MM.1S (cell line): ENCODE measurements around the gene EFCAB6.

Experiments
- DNase-seq: peaks from one replicate; pipeline ENCODE4 v3.0.0-alpha.2; 2015
- H2AFZ ChIP-seq: fragments of 300-600 bp; sonication (generic); 2 replicates; pipeline ENCODE4 v1.6.0; 2016; ENCODE audit warnings: antibody characterized with exemption, low read length
- H3F3A ChIP-seq: fragments of 300-600 bp; sonication (generic); 2 replicates; pipeline ENCODE4 v1.6.1; 2016; ENCODE audit warnings: mild to moderate bottlenecking, antibody characterized with exemption, low read length, moderate library complexity, mixed read lengths; ENCODE audit not compliant: insufficient read depth
- H3K27ac ChIP-seq: fragments of 300-600 bp; sonication (generic); 2 replicates; pipeline ENCODE4 v1.5.1; 2016; ENCODE audit warnings: mild to moderate bottlenecking, low read length
- H3K27me3 ChIP-seq: fragments of 300-600 bp; sonication (generic); replicated peaks from 2 replicates; pipeline ENCODE4 v1.6.0; 2016; ENCODE audit warnings: low read length; ENCODE audit not compliant: insufficient read depth
- H3K36me3 ChIP-seq: fragments of 300-600 bp; sonication (generic); replicated peaks from 2 replicates; pipeline ENCODE4 v1.6.1; 2016; ENCODE audit warnings: mild to moderate bottlenecking, low read length, mixed read lengths; ENCODE audit not compliant: insufficient read depth
- H3K4me1 ChIP-seq: fragments of 300-600 bp; sonication (generic); 2 replicates; pipeline ENCODE4 v1.6.1; 2016; ENCODE audit warnings: low read length, mixed read lengths
- H3K4me2 ChIP-seq: fragments of 300-600 bp; sonication (generic); 2 replicates; pipeline ENCODE4 v1.6.0; 2016; ENCODE audit warnings: low read depth, low read length
- H3K4me3 ChIP-seq: fragments of 300-600 bp; sonication (generic); 2 replicates; pipeline ENCODE4 v1.5.1; 2016; ENCODE audit warnings: low read length, mixed read lengths
- H3K79me2 ChIP-seq: fragments of 300-600 bp; sonication (generic); 2 replicates; pipeline ENCODE4 v1.6.1; 2016; ENCODE audit warnings: mixed run types, low read length, mixed read lengths
- H3K9ac ChIP-seq: fragments of 300-600 bp; sonication (generic); 2 replicates; pipeline ENCODE4 v1.6.1; 2016; ENCODE audit warnings: low read length, mixed read lengths
- H3K9me2 ChIP-seq: fragments of 300-600 bp; sonication (generic); replicated peaks from 2 replicates; pipeline ENCODE4 v1.6.1; 2016; ENCODE audit warnings: mild to moderate bottlenecking, low read length, mixed read lengths; ENCODE audit not compliant: insufficient read depth
- H3K9me3 ChIP-seq: fragments of 300-600 bp; sonication (generic); replicated peaks from 2 replicates; pipeline ENCODE4 v1.6.1; 2016; ENCODE audit warnings: mild to moderate bottlenecking, low read length, mixed read lengths; ENCODE audit not compliant: insufficient read depth
- H4K20me1 ChIP-seq: fragments of 300-600 bp; sonication (generic); 2 replicates; pipeline ENCODE4 v1.6.1; 2016; ENCODE audit warnings: mild to moderate bottlenecking, low read length, moderate library complexity, mixed read lengths; ENCODE audit not compliant: insufficient read depth
- EZH2 ChIP-seq: fragments of 300-600 bp; sonication (generic); optimal IDR thresholded peaks from 2 replicates; pipeline ENCODE3; 2017; ENCODE audit warnings: low read depth, mild to moderate bottlenecking, antibody characterized with exemption, low read length, mixed read lengths
- EZH2phosphoT487 ChIP-seq: fragments of 300-600 bp; sonication (generic); IDR thresholded peaks from 2 replicates; pipeline ENCODE4 v1.6.1; 2018; ENCODE audit warnings: antibody characterized with exemption, low read length
- TF ChIP-seq, protein P1 (sequence below): fragments of 300-600 bp; sonication (generic); IDR thresholded peaks from 2 replicates; pipeline ENCODE4 v1.5.1; 2016; ENCODE audit warnings: antibody characterized with exemption, low read length, mixed read lengths

The EFCAB6 gene

DNA sequence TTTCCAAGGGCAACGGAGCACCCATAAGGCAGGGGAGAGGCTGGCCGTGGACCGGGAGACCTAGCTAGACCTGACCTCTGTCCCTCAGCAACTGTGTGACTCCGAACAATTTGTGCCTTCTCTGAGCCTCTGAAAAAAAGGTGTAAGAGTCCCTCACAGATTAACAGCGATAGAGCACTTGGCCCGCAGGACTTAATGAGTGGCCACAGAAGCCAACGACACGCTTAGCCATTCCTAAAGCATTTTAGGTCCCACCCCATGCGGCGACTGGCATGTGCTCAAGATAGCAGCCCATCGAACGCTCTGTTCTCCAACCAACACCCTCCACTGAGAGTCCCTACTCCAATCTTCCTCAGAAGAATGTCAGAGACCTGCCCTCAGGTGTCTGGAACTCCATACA, 48.7 kb upstream of the EFCAB6 start:
- Histone ChIP-seq H3K4me2 (no peak overlapping the region), H3K4me3 (no peak overlapping the region), H3K9me2 (no peaks in the 10 kb centered on the region), H3K36me3 (no peaks in the 10 kb centered on the region), H3K9ac (no peak overlapping the region), H3K9me3 (no peaks in the 10 kb centered on the region), H2AFZ (no peak overlapping the region), H3F3A (no peaks in the 10 kb centered on the region), H3K27me3 (peaks cover 85% of the 10 kb centered on the region), H3K4me1 (no peaks in the 10 kb centered on the region), H3K27ac (no peak overlapping the region), H3K79me2 (no peaks in the 10 kb centered on the region), H4K20me1 (no peaks in the 10 kb centered on the region)
- TF ChIP-seq, protein P1, sequence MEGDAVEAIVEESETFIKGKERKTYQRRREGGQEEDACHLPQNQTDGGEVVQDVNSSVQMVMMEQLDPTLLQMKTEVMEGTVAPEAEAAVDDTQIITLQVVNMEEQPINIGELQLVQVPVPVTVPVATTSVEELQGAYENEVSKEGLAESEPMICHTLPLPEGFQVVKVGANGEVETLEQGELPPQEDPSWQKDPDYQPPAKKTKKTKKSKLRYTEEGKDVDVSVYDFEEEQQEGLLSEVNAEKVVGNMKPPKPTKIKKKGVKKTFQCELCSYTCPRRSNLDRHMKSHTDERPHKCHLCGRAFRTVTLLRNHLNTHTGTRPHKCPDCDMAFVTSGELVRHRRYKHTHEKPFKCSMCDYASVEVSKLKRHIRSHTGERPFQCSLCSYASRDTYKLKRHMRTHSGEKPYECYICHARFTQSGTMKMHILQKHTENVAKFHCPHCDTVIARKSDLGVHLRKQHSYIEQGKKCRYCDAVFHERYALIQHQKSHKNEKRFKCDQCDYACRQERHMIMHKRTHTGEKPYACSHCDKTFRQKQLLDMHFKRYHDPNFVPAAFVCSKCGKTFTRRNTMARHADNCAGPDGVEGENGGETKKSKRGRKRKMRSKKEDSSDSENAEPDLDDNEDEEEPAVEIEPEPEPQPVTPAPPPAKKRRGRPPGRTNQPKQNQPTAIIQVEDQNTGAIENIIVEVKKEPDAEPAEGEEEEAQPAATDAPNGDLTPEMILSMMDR: no peak
- TF ChIP-seq EZH2 (no peak), EZH2phosphoT487 (no peak)
- no peak for DNase-seq

DNA sequence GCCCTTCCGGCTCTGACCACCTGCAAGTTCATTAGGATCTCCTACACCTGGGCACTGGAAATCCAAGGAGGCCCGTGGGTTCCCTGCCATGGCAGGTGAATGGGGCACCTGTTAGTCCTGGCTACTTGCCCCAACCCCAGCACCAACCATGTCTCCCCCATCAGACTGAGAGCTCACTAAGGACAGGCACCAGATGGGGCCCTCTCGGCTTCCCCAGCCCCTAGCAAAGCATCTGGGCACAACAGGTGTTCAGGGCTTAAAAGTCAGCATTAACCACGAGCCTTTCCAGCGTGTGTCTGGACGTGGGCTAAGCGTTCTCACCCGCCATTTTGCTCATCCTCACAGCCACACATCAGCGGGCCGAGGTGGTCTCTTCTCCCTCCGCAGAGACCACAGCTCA, 48.0 kb upstream of the EFCAB6 start:
- Histone ChIP-seq H3K4me3 (no peak overlapping the region), H3K79me2 (no peaks in the 10 kb centered on the region), H4K20me1 (no peaks in the 10 kb centered on the region), H3K4me2 (no peak overlapping the region), H3F3A (no peaks in the 10 kb centered on the region), H3K27me3 (peaks cover 85% of the 10 kb centered on the region), H3K9ac (no peak overlapping the region), H3K4me1 (no peaks in the 10 kb centered on the region), H3K36me3 (no peaks in the 10 kb centered on the region), H3K9me2 (no peaks in the 10 kb centered on the region), H2AFZ (no peak overlapping the region), H3K9me3 (no peaks in the 10 kb centered on the region), H3K27ac (no peak overlapping the region)
- DNase-seq: no peak
- TF ChIP-seq EZH2phosphoT487 (no peak), EZH2 (no peak)
- TF ChIP-seq, protein P1: no peak

DNA sequence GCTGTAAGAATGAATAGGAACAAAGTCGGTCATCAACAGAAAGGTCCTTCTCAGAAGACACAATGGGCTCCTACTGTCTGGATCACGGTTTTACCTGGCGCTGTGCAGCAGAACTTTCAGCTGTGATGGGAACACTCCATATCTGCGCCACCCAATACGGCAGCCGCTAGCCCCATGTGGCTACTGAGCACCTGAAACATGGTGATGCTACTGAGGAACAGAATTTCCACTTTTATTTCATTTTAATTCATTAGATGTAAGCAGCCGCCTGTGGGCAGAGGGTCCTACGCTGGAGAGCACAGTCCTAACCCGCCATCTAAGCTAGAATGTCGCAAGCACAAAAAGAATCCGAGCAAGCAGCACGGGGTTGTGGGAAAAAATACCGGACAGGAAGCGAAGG, 47.5 kb upstream of the EFCAB6 start:
- H3K27me3 ChIP-seq: peaks cover 86% of the 10 kb centered on the region
- H3K9me3 ChIP-seq: no peaks in the 10 kb centered on the region
- no peak for DNase-seq

More for the DNA sequence above, 47.5 kb upstream of the EFCAB6 start:
- TF ChIP-seq, protein P1: no peak
- TF ChIP-seq EZH2phosphoT487: no peak
- TF ChIP-seq EZH2: no peak
- H2AFZ ChIP-seq: no peak overlapping the region
- no peak overlapping the region for H3K4me2 ChIP-seq
- no peaks in the 10 kb centered on the region for H3K79me2 ChIP-seq
- H3K27ac ChIP-seq: no peak overlapping the region
- H4K20me1 ChIP-seq: no peaks in the 10 kb centered on the region
- no peak overlapping the region for H3K9ac ChIP-seq
- no peaks in the 10 kb centered on the region for H3K4me1 ChIP-seq
- no peaks in the 10 kb centered on the region for H3K9me2 ChIP-seq
- H3F3A ChIP-seq: no peaks in the 10 kb centered on the region
- H3K4me3 ChIP-seq: no peak overlapping the region
- H3K36me3 ChIP-seq: no peaks in the 10 kb centered on the region
